Embryonic facial prominence (tissue), 1 donor: ENCODE measurements around the gene IFI44.

Experiments used
- DNase-seq: peaks from one replicate; pipeline ENCODE4 v3.0.0-alpha.2; 2016; ENCODE audit errors: extremely low spot score

IFI44 gene

GRCh38 chr1:78652019-78652560 lies 2.5 kb downstream of the IFI44 start:
- no peak for DNase-seq

GRCh38 chr1:78658901-78659300 lies 9.3 kb downstream of the IFI44 start:
- DNase-seq = no peak

- no peak for DNase-seq
Measured at GRCh38 chr1:78663923-78664322, 14.3 kb downstream of the IFI44 start.

- no peak for DNase-seq
Measured at GRCh38 chr1:78664763-78665162, 15.1 kb downstream of the IFI44 start.

GRCh38 chr1:78665809-78666208 lies 16.2 kb downstream of the IFI44 start:
- no peak for DNase-seq

GRCh38 chr1:78667939-78668338 lies 18.3 kb downstream of the IFI44 start:
- no peak for DNase-seq

- DNase-seq = no peak
Measured at GRCh38 chr1:78668427-78668826, 18.8 kb downstream of the IFI44 start.

- DNase-seq = no peak
Measured at GRCh38 chr1:78672428-78672827, 22.8 kb downstream of the IFI44 start.

- no peak for DNase-seq
Measured at GRCh38 chr1:78673120-78673519, 23.5 kb downstream of the IFI44 start.

GRCh38 chr1:78676347-78676982 lies 26.8 kb downstream of the IFI44 start:
- DNase-seq = peak; percentile 72

- no peak for DNase-seq
Measured at GRCh38 chr1:78676993-78677392, 27.4 kb downstream of the IFI44 start.

- no peak for DNase-seq
Measured at GRCh38 chr1:78677788-78678187, 28.2 kb downstream of the IFI44 start.

GRCh38 chr1:78678324-78678723 lies 28.7 kb downstream of the IFI44 start:
- no peak for DNase-seq

- DNase-seq = no peak
Measured at GRCh38 chr1:78681265-78681664, 31.6 kb downstream of the IFI44 start.

- no peak for DNase-seq
Measured at GRCh38 chr1:78682496-78682895, 32.9 kb downstream of the IFI44 start.

- no peak for DNase-seq
Measured at GRCh38 chr1:78683079-78683478, 33.4 kb downstream of the IFI44 start.

GRCh38 chr1:78687315-78687714 lies 37.7 kb downstream of the IFI44 start:
- DNase-seq = no peak

GRCh38 chr1:78687914-78688313 lies 38.3 kb downstream of the IFI44 start:
- no peak for DNase-seq

- peak; percentile 28 for DNase-seq
Measured at GRCh38 chr1:78688697-78689096, 39.1 kb downstream of the IFI44 start.

GRCh38 chr1:78690516-78690915 lies 40.9 kb downstream of the IFI44 start:
- DNase-seq = no peak

- no peak for DNase-seq
Measured at GRCh38 chr1:78691995-78692747, 42.5 kb downstream of the IFI44 start.

GRCh38 chr1:78699813-78700212 lies 50.2 kb downstream of the IFI44 start:
- no peak for DNase-seq

- DNase-seq = no peak
Measured at GRCh38 chr1:78702426-78702825, 52.8 kb downstream of the IFI44 start.
